KG1 (cell line): ENCODE measurements around the gene PDE8A.

Source experiments
- DNase-seq: peaks from one replicate; lab custom pipeline; 2025; lab: John Stamatoyannopoulos, UW

PDE8A gene, protein sequence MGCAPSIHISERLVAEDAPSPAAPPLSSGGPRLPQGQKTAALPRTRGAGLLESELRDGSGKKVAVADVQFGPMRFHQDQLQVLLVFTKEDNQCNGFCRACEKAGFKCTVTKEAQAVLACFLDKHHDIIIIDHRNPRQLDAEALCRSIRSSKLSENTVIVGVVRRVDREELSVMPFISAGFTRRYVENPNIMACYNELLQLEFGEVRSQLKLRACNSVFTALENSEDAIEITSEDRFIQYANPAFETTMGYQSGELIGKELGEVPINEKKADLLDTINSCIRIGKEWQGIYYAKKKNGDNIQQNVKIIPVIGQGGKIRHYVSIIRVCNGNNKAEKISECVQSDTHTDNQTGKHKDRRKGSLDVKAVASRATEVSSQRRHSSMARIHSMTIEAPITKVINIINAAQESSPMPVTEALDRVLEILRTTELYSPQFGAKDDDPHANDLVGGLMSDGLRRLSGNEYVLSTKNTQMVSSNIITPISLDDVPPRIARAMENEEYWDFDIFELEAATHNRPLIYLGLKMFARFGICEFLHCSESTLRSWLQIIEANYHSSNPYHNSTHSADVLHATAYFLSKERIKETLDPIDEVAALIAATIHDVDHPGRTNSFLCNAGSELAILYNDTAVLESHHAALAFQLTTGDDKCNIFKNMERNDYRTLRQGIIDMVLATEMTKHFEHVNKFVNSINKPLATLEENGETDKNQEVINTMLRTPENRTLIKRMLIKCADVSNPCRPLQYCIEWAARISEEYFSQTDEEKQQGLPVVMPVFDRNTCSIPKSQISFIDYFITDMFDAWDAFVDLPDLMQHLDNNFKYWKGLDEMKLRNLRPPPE

DNA sequence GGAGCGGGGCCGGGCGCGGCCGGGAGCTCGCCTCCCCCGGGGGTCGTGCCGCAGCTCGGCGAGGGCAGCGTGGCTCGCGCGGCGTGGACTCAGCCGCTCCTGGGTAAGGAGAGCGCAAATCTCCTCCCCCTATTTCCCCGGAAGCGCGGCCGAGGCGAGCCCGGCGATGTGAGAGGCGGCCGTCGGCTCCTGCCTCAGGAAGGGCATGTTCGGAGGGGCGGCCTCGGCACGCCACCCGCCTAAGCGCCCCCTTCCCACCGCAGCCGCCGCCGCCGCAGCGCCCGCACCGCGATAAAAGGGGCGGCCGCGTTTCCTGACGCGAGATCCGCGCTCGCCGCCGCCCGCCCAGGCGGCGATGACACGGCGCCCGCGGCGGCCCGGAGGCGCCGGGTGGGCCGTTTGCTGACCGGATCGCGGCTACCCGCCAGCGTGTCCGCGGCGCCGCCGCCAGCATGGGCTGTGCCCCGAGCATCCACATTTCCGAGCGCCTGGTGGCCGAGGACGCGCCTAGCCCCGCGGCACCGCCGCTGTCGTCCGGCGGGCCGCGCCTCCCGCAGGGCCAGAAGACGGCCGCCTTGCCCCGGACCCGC lies at the start of gene PDE8A:
TSS of gene PDE8A (plus strand) at position 146 of the 590 bp plus-strand sequence. CDS start at position 453, 307 bp downstream.
- DNase-seq = no peak

DNA sequence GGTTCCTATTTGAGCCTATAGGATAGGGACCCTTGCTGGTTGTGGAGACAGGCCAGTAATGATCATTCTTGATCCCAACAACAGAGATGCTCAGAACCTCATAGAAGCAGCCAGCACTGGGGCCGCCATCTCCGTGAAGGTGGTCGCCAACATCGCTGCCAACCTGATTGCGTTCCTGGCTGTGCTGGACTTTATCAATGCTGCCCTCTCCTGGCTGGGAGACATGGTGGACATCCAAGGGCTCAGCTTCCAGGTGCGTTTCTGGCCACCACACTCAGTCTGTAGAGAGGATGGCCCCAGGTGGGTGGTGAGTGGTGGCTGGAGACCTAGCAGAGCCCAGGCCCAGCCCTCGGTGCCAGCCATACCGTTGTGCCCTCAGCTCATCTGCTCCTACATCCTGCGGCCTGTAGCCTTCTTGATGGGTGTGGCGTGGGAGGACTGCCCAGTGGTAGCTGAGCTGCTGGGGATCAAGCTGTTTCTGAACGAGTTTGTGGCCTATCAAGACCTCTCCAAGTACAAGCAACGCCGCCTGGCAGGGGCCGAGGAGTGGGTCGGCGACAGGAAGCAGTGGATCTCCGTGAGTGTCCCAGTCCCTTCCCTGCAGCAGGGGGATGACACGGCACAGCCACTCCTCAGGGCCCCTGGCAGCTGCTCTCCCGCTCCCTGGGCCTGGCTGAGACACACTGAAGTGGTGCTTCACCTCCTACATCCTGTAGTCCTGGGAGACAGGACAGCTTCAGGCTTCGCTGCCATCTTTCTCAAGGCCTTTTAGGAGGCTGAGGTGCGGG lies 46.5 kb upstream of the PDE8A start:
- no peak for DNase-seq

GRCh38 chr15:84937144-84937543 lies 44.5 kb upstream of the PDE8A start:
- DNase-seq = no peak

DNA sequence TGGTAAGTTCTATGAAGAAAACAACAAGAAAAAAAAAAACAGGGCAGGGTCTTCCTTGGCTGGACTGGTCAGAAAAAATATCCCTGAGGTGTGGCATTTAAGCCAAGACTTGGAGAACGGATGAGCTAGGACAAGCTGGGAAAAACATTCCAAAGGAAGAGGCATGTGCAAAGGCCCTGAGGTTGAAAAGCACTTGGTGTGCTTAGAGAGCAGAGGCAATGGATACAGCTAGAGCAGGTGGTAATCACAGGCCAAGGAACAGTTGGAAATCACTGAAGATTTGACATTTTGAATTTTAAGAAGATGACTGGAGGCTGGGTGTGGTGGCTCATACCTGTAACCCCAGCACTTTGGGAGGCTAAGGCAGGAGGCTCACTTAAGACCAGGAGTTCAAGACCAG lies 42.9 kb upstream of the PDE8A start:
- no peak for DNase-seq

GRCh38 chr15:84940399-84940798 lies 41.3 kb upstream of the PDE8A start:
- DNase-seq = no peak

DNA sequence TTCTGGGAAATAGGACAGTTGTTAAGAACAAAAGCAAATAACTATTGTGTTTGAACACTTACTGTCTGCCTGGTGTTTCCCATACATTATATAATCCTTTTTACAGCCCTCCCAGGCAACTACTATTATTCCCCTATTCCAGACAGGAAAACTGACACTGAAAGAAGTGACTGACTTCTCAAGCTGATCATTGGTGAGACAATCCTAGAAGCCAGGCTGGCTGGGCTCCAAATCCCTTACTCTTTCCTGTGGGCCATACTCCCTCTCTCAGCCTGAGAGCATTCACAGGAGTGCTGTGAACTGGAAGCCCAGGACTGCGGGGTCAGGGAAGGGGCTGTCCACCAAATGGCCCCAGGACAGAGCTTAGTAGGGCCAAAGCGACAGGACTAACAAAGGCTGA lies 39.2 kb upstream of the PDE8A start:
- no peak for DNase-seq

GRCh38 chr15:84944311-84944710 lies 37.3 kb upstream of the PDE8A start:
- no peak for DNase-seq

DNA sequence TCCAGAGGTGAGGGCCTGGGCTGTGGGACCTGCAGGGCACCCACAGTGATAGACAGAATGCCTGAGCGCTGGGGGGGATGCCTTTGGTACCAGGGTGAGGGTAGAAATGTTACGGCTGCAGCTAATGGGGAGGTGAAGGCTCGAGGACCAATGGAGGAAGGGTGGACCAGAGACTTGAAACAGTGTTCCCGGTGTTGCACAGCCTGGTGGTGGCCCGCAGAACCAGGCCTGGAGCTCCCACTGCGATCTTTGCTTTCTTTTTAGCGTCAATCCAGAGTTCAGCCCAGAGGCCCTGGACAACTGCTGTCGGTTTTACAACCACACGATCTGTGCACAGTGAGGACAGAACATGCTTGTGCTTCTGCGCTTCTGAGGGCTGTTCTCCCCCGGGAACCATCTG lies 36.8 kb upstream of the PDE8A start:
- DNase-seq = no peak

- DNase-seq = no peak
Measured at GRCh38 chr15:84946772-84947489, 34.7 kb upstream of the PDE8A start.

- DNase-seq = no peak
Measured at GRCh38 chr15:84947947-84948830, 33.5 kb upstream of the PDE8A start.

GRCh38 chr15:84949043-84949442 lies 32.6 kb upstream of the PDE8A start:
- DNase-seq = no peak

DNA sequence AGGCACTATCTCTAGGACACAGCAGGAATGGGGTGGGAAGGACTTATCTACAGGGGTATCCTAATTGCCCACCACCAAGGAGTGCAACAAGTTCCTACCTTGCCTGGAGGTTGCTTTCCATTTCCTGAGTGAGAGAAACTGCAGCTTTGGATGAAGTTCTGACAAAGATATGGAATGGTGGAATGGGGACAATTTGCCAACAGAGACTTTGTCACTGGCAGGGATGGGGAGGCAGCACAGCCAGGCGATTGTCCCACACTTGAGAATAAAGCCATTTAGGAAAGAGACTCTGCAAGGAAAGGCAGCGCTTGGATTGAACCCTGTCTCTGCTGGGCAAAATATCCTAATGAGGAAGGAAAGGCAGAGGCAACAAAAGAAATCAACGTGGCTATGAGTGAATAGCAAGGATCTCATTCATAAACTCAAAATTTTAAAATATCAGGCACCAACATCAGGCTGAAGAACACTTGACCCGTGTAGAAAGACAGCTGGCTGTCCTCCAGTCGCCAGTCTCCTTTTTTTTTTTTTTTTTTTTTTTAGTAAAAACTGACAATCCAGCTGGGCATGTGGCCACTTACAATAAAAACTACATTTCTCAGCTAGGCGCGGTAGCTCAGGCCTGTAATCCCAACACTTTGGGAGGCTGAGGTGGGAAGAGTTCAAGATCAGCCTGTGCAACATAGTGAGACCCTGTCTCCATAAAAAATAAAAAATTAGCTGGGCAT lies 31.6 kb upstream of the PDE8A start:
- no peak for DNase-seq

GRCh38 chr15:84950570-84951111 lies 31.0 kb upstream of the PDE8A start:
- DNase-seq = no peak

DNA sequence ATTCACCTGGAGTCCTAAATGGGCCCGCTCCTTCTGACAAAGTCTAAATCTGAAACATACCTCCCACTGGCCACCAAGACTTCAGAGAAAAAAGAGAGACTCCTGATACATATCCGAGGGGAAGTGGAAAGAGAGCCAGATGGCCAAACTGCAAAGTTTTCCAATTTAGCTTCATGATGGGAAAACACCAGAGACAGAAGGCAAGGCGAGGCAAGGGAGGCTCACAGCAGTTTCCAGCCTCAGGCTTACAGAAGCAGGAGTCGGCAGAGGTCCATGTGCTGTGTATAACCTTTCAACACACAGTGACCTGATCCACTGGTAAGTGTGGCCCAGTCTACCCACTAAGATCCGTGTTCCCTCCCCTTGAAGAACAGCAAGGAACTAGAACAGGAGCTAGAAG lies 29.9 kb upstream of the PDE8A start:
- no peak for DNase-seq

DNA sequence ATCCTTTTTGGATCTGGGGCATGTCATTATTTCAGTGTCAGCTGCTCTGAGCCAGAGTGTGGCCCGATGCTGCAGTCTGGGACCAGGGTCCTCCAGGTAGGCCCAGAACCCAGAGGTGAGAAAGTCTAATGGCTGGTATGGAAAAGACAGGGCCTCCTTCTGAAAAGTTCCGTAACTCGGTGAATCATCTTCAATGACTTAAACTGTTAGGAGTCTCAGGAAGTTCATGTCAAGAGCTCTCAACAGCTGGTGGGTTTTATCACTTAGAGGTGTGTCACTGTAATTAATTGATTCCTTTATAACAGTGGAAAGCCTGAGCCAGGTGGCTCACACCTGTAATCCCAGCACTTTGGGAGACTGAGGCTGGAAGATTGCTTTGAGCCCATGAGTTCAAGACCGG lies 28.5 kb upstream of the PDE8A start:
- no peak for DNase-seq

- DNase-seq = no peak
Measured at GRCh38 chr15:84953726-84954125, 27.9 kb upstream of the PDE8A start.

- DNase-seq = no peak
Measured at GRCh38 chr15:84955089-84955848, 26.4 kb upstream of the PDE8A start.

- no peak for DNase-seq
Measured at GRCh38 chr15:84956199-84956598, 25.5 kb upstream of the PDE8A start.
